NCI-H524 treated with DMSO at 0.1 percent for 48 hours (cell line): Measurements from ENCODE around the gene TANC1.

Experiments used
- DNase-seq: peaks from one replicate; lab custom pipeline; 2025; lab: John Stamatoyannopoulos, UW

The TANC1 gene

DNA sequence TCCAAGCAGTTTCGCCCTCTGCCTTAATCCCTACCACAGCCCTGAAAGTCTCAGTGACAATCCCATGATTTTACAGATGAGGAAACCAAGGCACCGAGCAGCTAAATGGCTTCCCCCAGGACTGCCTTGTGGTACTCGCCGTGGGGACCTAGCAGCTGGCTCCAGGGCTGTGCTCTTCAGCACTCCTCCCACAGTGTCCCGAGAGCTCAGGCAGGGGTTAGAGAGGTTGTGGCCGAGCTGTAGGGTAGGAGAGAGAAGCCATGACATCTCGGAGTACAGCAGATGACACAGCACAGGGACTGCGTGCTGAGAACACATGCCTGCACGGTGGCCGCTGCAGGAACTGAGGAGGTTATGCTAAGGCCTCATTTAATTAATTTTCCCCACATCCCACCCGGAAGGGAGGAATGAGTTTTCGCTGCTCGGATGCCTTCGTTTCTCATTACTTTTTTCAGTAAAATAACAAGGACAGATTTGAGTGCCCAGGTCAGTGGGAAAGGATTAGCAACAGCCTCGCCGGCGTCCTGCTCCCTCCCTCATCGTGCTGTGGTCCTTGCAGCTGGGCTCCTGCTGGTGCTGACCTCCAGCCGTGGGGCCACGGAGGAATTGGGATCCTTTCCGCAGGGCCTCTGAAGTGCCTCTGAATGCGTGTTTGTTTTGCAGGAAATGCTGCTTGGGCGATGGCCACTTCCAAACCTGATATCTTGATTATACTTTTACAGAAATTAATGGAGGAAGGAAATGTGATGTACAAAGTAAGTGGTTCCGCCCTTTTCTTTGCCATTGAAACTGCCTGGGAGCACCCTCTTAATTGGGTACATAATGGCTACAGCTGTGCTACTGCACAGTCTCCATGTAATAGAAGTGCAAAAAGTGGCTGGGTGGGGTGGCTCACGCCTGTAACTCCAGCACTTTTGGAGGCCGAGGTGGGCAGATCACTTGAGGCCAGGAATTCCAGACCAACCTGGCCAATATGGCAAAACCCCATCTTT lies 256.9 kb downstream of the TANC1 start:
- DNase-seq: no peak

DNA sequence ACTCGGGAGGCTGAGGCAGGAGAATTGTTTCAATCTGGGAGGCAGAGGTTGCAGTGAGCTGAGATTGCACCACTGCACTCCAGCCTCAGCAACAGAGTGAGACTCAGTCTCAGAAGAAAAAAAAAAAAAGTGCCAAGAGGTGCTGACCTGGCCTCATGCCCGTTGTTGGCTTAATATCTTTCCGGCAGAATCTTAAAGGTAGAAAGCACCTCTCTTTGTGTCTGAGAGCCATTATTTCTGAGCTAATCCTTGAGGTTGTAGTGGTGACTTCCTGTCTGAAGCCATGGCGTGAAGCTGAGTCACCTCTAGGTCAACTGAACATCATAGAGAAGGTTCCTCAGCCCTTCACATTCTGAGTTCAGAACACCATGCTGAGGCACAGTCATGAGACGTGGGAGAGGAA lies 257.6 kb downstream of the TANC1 start:
- DNase-seq: no peak

DNA sequence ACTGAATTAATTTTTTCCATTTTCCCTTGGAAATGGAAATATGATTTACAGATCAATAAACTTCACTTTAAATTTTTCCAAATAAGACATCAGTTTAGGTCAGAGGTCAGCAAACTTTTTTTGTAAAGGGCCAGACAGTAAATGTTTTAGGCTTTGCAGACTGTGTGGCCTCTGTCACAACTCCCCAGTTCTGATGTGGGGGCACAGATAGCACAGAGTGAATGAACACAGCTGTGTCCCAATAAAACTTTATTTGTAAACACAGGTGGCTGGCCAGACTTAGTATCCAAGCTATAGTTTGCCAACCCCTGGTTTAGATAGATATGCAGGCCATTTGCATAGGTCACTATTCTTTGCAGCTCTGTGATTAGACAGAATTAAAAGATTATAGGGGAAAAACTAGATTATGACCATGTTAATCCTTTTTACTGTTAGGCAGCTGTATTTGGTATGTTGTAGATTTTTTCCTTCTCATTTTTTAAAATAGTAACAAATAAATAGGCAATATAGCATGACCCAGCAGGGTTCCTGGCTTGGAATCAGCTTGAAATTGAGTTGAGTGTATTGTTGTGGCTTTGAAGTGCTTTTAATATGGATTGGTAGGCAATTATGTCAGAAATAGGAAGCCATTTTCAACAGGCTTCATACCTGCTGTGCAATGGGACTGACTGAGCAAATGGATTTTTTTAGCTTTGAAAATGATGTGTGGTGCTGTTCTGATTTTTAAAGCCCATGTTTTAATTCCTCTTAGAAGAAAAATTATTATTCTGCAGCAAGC lies 258.4 kb downstream of the TANC1 start:
- DNase-seq: no peak

DNA sequence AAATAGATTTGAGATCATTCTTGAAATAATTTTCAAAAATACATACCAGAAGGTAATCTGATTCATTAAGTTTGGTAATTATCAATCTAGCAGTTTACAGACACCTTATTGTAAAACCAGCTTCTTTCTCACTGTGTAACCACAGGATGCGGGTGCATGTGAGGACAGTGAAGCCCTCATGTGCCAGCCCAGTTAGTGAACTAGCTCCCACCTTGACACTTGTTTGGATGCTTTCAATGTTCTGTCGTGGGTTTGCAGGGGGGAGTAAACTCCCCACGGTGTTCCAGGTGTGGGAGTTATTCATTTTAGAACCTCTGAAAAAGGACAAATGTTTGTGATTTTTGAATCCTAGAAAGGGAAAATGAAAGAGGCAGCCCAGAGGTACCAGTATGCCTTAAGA lies 259.0 kb downstream of the TANC1 start:
- DNase-seq: no peak

DNA sequence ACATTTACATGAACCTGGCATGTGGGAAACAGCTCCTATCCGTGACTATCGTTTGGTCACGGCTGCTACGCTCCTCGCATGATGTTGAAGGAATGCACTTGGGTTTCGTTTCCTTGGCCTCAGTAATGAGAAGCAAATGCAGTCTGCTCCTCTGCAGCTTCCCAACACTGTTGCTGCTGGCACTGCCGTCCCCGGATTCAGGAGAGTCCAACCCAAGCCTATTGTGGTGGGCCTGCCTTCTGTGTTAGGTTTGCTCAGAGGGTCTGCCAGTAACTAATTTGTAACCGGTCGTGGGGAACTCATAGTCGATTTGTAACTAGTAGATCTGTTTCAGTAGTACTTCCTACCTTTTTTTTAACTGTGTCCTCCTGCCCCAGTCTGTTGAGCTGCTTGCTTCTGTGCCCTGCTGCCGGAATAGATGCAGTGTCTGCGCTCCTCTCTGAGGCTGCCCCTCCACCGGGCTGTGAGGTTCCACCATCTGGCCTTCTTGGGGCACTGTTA lies 259.7 kb downstream of the TANC1 start:
- DNase-seq: no peak

DNA sequence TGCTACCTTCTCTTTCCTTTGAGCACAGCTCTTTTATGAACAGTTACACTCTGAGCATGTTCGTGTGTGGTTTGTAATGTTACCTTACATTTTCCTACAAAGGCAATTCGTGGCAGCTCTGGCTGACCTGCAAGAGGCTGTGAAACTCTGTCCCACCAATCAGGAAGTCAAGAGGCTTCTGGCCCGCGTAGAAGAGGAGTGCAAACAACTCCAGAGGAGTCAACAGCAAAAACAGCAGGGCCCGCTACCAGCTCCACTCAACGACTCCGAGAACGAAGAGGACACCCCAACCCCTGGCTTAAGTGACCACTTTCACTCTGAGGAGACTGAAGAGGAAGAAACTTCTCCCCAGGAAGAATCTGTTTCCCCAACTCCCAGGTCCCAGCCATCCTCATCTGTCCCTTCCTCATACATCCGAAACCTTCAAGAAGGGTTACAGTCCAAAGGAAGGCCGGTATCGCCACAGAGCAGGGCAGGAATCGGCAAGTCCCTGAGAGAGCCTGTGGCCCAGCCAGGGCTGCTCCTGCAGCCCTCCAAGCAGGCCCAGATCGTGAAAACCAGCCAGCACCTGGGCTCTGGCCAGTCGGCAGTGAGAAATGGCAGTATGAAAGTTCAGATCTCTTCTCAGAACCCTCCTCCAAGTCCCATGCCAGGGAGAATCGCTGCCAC lies 261.2 kb downstream of the TANC1 start:
- no peak for DNase-seq

DNA sequence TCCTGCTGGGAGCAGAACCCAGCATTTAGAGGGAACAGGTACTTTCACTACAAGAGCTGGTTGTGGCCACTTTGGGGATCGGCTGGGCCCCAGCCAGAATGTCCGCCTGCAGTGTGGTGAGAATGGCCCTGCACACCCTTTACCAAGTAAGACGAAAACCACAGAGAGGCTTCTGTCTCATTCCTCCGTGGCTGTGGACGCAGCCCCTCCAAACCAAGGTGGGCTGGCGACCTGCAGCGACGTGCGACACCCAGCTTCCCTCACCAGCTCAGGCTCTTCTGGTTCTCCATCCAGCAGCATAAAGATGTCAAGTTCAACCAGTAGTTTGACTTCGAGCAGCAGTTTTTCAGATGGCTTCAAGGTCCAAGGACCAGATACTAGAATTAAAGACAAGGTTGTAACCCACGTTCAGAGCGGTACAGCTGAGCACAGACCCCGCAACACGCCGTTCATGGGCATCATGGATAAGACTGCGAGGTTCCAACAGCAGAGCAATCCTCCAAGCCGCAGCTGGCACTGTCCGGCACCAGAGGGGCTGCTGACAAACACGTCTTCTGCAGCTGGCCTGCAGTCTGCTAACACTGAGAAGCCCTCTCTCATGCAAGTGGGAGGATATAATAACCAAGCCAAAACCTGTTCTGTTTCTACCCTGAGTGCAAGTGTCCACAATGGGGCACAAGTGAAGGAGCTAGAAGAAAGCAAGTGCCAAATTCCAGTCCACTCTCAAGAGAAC lies 261.9 kb downstream of the TANC1 start:
- DNase-seq: no peak

DNA sequence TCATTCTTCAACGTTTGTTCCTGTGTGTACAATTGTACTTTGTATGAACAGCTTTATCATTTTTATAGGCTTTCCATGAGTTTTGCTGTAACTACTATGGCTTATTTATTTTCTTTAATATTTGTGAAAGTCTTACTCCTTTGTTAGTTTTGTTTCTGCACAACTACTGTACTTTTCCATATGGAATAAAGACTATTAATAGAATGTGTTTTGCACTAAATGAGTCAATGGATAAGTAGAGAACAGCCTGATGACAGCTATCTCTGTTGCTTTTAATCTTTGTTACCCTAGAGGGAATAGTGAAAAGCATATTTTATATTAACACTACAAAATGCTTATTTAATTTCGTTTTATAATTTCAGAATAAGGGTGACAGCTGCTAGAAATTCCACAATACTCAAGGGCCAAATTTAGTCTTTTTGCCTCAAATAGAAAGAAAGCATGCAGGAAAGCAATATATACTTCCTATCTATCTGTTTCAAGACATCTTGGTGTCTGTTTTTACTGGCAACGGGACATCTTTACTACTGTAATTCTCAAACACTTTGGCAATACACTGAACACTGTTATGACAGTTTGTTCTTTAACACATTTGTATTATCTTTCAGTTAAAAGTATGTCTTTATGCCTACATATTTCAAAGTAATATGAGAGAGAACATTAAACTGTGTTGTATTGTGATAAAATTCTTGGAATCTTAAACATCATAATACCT lies 264.2 kb downstream of the TANC1 start:
- DNase-seq: no peak

DNA sequence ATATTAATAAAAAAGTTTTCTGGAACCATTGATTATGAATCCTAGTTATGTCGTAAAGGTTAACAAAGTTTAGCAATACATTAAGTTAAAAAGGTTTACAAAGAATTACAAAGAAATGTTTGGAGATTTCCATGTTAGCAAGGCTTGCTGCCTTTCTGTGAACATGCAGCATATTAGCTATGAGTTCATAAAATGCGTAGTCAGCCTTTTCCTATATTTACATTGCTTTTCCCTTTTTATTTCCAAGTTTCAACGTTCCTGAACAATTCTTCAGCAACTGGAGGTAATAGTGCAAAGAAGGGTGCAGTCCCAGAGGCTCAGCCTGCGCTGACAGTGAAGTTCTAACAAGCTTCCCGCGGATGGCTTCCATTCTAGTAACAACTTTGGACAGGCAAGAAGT lies 266.4 kb downstream of the TANC1 start:
- DNase-seq: no peak

DNA sequence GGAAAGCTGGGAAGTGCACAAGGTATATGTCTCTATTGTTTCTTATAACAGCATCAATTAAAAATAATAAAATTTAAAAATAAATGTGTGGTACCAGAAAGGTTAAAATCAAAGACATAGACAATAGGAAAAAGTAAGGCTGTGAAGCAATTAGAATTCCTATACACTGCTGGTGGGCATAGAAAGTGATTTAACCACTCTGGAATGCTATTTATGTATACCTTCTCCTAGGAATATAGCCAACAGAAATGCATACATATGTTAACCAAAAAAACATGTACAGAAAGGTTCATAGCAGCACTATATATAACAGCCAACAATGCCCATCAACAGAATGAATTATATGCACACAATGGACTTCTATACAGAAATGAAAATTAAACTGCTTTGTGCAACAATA lies 275.1 kb downstream of the TANC1 start:
- DNase-seq: no peak

DNA sequence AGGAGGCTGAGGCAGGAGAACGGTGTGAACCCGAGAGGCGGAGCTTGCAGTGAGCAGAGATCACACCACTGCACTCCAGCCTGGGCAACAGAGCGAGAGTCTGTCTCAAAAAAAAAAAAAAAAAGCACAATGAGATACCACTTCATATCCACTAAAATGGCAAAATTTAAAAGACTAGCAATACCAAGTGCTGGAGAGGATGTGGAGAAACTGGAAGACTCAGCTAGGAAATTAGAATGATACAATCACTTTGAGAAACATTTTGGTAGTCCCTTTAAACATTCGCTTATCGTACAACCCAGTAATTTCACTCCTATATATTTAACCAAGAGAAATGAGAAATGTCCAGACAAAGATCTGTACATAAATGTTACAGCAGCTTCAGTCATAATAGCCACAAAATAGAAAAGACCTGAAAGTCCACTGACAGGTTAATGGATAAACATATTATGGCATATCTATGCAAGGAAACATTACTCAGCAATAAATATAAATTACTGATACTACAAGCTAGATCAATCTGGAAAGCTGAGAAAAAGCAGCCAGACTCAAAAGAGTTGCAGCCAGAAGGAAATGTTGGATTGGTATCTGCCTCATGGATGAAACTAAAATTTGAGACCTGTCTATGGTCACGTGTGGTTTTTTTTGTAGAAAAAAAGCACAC lies 278.0 kb downstream of the TANC1 start:
- DNase-seq: no peak

DNA sequence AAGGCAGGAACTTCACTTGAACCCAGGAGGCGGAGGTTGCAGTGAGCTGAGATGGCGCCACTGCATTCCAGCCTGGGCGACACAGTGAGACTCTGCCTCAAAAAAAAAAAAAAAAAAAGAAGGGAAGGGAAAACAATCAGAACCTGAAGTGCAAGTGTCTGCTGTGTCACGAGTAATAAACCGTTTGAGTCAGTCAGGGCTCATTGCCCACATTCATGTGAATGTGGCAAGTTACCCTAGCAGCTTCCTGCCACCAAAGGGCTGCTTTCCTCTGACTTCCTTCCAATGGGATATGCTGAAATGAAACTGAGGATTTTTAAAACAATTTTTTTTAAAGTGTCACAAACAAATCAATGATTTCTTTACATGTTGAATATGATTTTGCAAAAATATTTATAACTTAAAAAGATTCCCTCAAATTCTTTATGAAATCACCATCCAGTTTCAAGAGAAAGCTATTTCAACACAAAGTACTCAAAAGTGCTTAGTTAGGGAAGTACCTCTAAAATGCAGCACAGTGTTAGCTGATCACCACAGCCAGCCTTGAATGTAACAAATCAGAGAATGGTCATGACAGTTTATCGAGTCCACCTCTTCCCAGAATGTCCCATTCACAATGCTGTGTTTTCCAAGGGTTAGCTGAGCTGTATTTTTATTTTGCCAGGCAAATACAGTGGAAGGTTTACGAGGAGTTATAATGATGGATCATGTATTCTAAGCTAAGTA lies 281.7 kb downstream of the TANC1 start:
- DNase-seq: no peak

DNA sequence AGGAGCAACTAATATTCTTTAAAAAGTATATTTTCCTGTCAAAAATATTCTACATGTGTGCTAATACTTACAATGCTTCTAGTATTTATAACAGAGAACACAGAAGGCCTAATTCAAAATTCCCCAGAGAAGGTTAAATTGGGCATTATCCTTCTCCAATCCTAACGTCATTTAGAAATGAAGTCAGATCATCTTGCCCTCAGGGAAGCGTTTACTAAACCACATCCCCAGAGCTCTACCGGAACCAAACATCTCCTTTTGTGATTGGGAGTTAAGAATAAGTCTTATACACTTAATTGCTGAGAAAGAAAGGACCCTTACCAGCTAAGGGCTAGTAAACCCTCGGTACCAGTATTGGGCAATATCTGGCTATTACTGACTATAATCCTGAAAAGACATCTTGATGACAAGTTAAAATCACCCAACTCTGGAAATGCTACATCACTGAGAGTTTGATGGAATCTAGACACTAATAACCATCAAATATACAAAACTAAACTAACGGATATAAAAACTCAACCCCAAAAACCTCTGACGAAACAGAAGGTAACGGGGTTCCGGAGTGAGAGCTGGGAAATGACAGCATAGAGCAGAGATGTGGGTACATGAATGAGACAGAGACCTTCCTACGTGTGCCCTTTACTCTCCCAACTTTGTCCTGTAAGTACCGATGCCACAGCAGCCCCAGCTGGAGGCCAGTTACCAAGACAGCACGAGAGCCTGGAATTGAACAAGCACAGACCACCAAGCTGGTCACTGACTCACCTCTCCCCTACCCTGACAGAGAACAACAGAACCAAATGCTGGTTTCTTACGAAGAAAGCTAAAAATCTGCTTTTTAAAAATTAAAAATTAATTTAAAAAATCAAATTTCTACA lies 283.1 kb downstream of the TANC1 start:
- no peak for DNase-seq

DNA sequence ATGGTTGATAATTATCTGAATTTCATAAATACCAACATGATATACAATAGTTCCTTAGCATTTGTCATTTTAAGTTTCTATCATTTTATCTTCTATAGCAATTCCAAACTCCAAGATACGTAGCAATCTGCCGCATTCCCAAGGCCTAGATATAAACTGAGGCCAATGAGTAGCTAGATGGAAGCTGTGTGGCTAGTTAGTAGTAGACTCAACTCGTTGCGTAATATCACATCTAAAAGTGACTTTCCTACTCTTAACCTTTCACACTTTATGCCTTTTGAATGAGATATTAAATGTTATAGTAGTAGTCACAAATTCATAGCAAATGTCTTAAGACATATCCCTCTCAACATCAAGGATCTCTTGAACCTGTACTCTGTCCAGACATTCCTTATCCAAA lies 284.5 kb downstream of the TANC1 start:
- DNase-seq: no peak

DNA sequence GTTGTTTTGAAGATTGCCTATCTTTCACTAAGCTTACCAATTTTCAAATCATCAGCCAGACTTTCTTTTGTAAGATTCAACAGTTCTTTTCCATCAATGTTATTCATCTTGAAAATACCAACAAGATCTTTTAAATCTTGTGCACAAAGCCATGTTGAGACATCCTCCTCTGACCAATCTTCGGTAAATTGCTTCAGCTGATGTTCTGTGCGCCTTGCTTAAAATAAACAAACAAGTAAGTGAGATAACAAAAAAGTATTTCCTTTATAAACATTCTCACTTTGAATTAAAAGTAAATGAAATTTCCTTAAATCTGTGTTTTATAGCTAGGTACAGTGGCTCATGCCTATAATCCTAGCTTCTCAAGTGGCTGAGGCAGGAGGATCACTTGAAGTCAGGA lies 287.7 kb downstream of the TANC1 start:
- no peak for DNase-seq

DNA sequence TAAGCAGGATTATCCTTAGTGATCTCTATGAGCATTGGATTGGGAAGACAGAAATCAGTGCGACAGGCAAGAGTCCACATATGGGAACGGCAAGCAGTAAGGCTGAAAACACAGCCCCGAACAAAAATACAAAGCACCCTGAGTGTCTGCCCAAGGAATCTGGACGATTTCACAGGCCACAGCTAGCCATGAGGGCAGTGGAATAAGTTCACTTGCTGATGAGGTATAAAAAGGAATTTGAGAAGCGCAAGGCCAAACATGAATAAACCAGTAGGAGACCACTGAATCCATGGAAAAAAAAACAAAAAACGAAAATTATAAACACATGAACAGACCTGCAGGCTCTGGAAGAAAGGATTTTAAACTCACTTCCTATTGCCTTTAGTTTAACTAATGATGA lies 293.8 kb downstream of the TANC1 start:
- no peak for DNase-seq

DNA sequence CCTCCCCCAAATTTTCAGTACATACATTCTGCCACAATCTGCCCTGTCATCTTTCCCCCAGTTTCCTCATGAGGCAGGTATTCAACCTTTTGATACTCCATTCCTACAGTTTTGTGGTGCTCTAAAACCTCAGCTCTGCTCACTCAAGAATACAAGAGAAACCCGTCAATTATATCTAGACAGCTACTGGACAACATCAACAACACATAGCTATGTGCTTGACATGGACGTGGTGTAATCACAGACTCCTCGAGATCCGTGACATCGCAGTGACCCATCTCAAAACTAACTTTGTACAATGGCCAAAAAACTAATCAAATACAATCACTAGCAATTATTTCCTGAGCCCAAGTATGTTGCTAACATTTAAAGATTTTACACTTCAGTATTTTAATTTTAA lies 294.5 kb downstream of the TANC1 start:
- no peak for DNase-seq

DNA sequence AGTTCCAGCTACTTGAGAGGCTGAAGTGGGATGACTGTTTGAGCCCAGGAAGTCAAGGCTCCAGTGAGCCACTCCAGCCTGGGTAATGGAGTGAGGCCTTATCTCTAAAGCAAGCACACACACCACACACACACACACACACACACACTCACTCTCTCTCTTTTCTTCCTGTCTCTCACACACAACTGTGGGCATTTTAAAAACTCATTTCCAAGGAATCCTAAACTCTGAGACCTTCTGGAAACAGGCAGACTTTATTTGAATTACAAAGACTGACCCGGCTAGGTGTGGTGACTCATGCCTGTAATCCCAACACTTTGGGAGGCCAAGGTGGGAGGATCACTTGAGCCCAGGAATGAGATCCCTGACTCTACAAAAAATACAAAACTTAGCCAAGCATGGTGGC lies 296.7 kb downstream of the TANC1 start:
- DNase-seq: no peak

DNA sequence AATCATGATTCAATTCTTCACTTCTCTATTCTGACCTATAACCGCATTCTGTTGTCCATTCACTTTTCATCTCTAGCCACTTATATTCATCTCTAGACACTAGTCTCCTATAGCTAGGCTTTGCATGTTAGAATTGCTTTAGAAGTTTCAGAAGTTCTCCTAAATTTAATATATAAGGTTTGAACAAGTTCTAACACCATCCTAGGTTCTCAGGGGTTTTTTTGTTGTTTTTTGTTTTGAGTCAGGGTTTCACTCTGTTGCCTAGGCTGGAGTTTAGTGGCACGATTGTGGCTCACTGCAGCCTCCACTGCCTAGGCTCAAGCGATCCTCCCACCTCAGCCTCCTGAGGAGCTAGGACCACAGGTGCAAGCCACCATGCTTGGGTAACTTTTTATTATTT lies 298.1 kb downstream of the TANC1 start:
- DNase-seq: no peak
